ENCODE results near the gene ARHGEF3.

Gene ARHGEF3

GRCh38 chr3:56739036-56739435 lies 62.7 kb downstream of the ARHGEF3 start:
- H3K18ac ChIP-seq (ENCODE audit: low read length): no peak overlapping the region
- H4K8ac ChIP-seq (ENCODE audit: low read depth, low read length): no peak overlapping the region
- H3K4ac ChIP-seq (ENCODE audit: low read length): no peak overlapping the region
- H3K4me3 ChIP-seq (ENCODE audit: low read length in 2 of 2): no peak overlapping the region
- no peak overlapping the region for H3K4me2 ChIP-seq (ENCODE audit: insufficient read depth, low read length, poor library complexity, severe bottlenecking)
- no peak overlapping the region for H3K9ac ChIP-seq (ENCODE audit: low read depth, low read length, poor library complexity)
- no peak overlapping the region for H3K23ac ChIP-seq (ENCODE audit: low read depth, low read length, poor library complexity)
- no peaks in the 10 kb centered on the region for H3K4me1 ChIP-seq (ENCODE audit: control insufficient read depth in 2 of 2, insufficient read depth in 1 of 2, low read depth in 1 of 2, low read length in 2 of 2)
- no peak overlapping the region for H2BK15ac ChIP-seq (ENCODE audit: low read length)
- no peak overlapping the region for H4K91ac ChIP-seq (ENCODE audit: low read depth, low read length, poor library complexity)
- no peaks in the 10 kb centered on the region for H3K9me3 ChIP-seq (replicated peaks in 1 of 2; ENCODE audit: control insufficient read depth in 2 of 2, insufficient read depth in 1 of 2, low read depth in 1 of 2, low read length in 2 of 2)
- WGBS, 2 donors (ENCODE audit: extremely low coverage in 2 of 2, insufficient read length in 2 of 2, insufficient replicate concordance in 1 of 2): no CpG with 5 or more reads among the region's 6 CpGs
- H2BK5ac ChIP-seq (ENCODE audit: low read length): no peak overlapping the region
- no peaks in the 10 kb centered on the region for H3K79me1 ChIP-seq (ENCODE audit: low read depth, low read length)
- no peak overlapping the region for H2BK120ac ChIP-seq (ENCODE audit: low read depth, low read length)
- no peak overlapping the region for H2BK12ac ChIP-seq (ENCODE audit: low read length)
- H3K27ac ChIP-seq (replicated peaks; ENCODE audit: low read length): no peak overlapping the region
- no peaks in the 10 kb centered on the region for H3K27me3 ChIP-seq (ENCODE audit: control insufficient read depth in 3 of 3, insufficient read depth in 3 of 3, low read depth in 1 of 3, low read length in 3 of 3)
- no peak overlapping the region for H2AK5ac ChIP-seq (ENCODE audit: low read depth, low read length)
- H3K36me3 ChIP-seq (replicated peaks in 1 of 2; ENCODE audit: control insufficient read depth in 2 of 2, insufficient read depth in 2 of 2, low read length in 2 of 2): no peaks in the 10 kb centered on the region
- no peak overlapping the region for H3K14ac ChIP-seq (ENCODE audit: low read length)
- DNase-seq (ENCODE audit: low spot score): no peak
- H2AFZ ChIP-seq (ENCODE audit: low read length): no peak overlapping the region

GRCh38 chr3:56737006-56737405 lies 64.7 kb downstream of the ARHGEF3 start:
- no peak overlapping the region for H2BK120ac ChIP-seq (ENCODE audit: low read depth, low read length)
- no peak overlapping the region for H2BK15ac ChIP-seq (ENCODE audit: low read length)
- H3K4me3 ChIP-seq (ENCODE audit: low read length in 2 of 2): no peak overlapping the region
- no peak overlapping the region for H2AK5ac ChIP-seq (ENCODE audit: low read depth, low read length)
- H2AFZ ChIP-seq (ENCODE audit: low read length): no peak overlapping the region
- no peak overlapping the region for H3K18ac ChIP-seq (ENCODE audit: low read length)
- H2BK5ac ChIP-seq (ENCODE audit: low read length): no peak overlapping the region
- no peak overlapping the region for H3K23ac ChIP-seq (ENCODE audit: low read depth, low read length, poor library complexity)
- H3K9me3 ChIP-seq (replicated peaks in 1 of 2; ENCODE audit: control insufficient read depth in 2 of 2, insufficient read depth in 1 of 2, low read depth in 1 of 2, low read length in 2 of 2): no peaks in the 10 kb centered on the region
- H3K14ac ChIP-seq (ENCODE audit: low read length): no peak overlapping the region
- H3K79me1 ChIP-seq (ENCODE audit: low read depth, low read length): no peaks in the 10 kb centered on the region
- no peak for DNase-seq (ENCODE audit: low spot score)
- H4K8ac ChIP-seq (ENCODE audit: low read depth, low read length): no peak overlapping the region
- no peak overlapping the region for H3K4me2 ChIP-seq (ENCODE audit: insufficient read depth, low read length, poor library complexity, severe bottlenecking)
- H3K27me3 ChIP-seq (ENCODE audit: control insufficient read depth in 3 of 3, insufficient read depth in 3 of 3, low read depth in 1 of 3, low read length in 3 of 3): no peaks in the 10 kb centered on the region
- no peak overlapping the region for H3K9ac ChIP-seq (ENCODE audit: low read depth, low read length, poor library complexity)
- no peak overlapping the region for H3K27ac ChIP-seq (replicated peaks; ENCODE audit: low read length)
- WGBS, 2 donors (ENCODE audit: extremely low coverage in 2 of 2, insufficient read length in 2 of 2, insufficient replicate concordance in 1 of 2): no CpG with 5 or more reads among the region's 10 CpGs
- no peaks in the 10 kb centered on the region for H3K36me3 ChIP-seq (replicated peaks in 1 of 2; ENCODE audit: control insufficient read depth in 2 of 2, insufficient read depth in 2 of 2, low read length in 2 of 2)
- no peak overlapping the region for H2BK12ac ChIP-seq (ENCODE audit: low read length)
- H3K4ac ChIP-seq (ENCODE audit: low read length): no peak overlapping the region
- H3K4me1 ChIP-seq (ENCODE audit: control insufficient read depth in 2 of 2, insufficient read depth in 1 of 2, low read depth in 1 of 2, low read length in 2 of 2): no peaks in the 10 kb centered on the region
- no peak overlapping the region for H4K91ac ChIP-seq (ENCODE audit: low read depth, low read length, poor library complexity)

- H4K91ac ChIP-seq (ENCODE audit: low read depth, low read length, poor library complexity): no peak overlapping the region
- H3K4me3 ChIP-seq (ENCODE audit: low read length in 2 of 2): no peak overlapping the region
- no peaks in the 10 kb centered on the region for H3K4me1 ChIP-seq (ENCODE audit: control insufficient read depth in 2 of 2, insufficient read depth in 1 of 2, low read depth in 1 of 2, low read length in 2 of 2)
- H3K9me3 ChIP-seq (replicated peaks in 1 of 2; ENCODE audit: control insufficient read depth in 2 of 2, insufficient read depth in 1 of 2, low read depth in 1 of 2, low read length in 2 of 2): no peaks in the 10 kb centered on the region
- no peaks in the 10 kb centered on the region for H3K27me3 ChIP-seq (ENCODE audit: control insufficient read depth in 3 of 3, insufficient read depth in 3 of 3, low read depth in 1 of 3, low read length in 3 of 3)
- H3K9ac ChIP-seq (ENCODE audit: low read depth, low read length, poor library complexity): no peak overlapping the region
- H2BK12ac ChIP-seq (ENCODE audit: low read length): no peak overlapping the region
- no peak overlapping the region for H3K4me2 ChIP-seq (ENCODE audit: insufficient read depth, low read length, poor library complexity, severe bottlenecking)
- H3K36me3 ChIP-seq (replicated peaks in 1 of 2; ENCODE audit: control insufficient read depth in 2 of 2, insufficient read depth in 2 of 2, low read length in 2 of 2): no peaks in the 10 kb centered on the region
- no peak for DNase-seq (ENCODE audit: low spot score)
- peak overlapping the region; percentile 13 for H3K14ac ChIP-seq (ENCODE audit: low read length)
- H2BK15ac ChIP-seq (ENCODE audit: low read length): no peak overlapping the region
- no peaks in the 10 kb centered on the region for H3K79me1 ChIP-seq (ENCODE audit: low read depth, low read length)
- H4K8ac ChIP-seq (ENCODE audit: low read depth, low read length): no peak overlapping the region
- no peak overlapping the region for H2AFZ ChIP-seq (ENCODE audit: low read length)
- no peak overlapping the region for H2AK5ac ChIP-seq (ENCODE audit: low read depth, low read length)
- no peak overlapping the region for H3K27ac ChIP-seq (replicated peaks; ENCODE audit: low read length)
- no CpG with 5 or more reads among the region's 8 CpGs for WGBS, 2 donors (ENCODE audit: extremely low coverage in 2 of 2, insufficient read length in 2 of 2, insufficient replicate concordance in 1 of 2)
- no peak overlapping the region for H3K18ac ChIP-seq (ENCODE audit: low read length)
- no peak overlapping the region for H2BK5ac ChIP-seq (ENCODE audit: low read length)
- no peak overlapping the region for H3K4ac ChIP-seq (ENCODE audit: low read length)
- no peak overlapping the region for H2BK120ac ChIP-seq (ENCODE audit: low read depth, low read length)
- H3K23ac ChIP-seq (ENCODE audit: low read depth, low read length, poor library complexity): no peak overlapping the region
These were observed 69.6 kb downstream of the ARHGEF3 start for GRCh38 chr3:56732109-56732508.

GRCh38 chr3:56725175-56725574 lies 76.6 kb downstream of the ARHGEF3 start:
- no peak overlapping the region for H2AK5ac ChIP-seq (ENCODE audit: low read depth, low read length)
- no peak overlapping the region for H2BK15ac ChIP-seq (ENCODE audit: low read length)
- no peaks in the 10 kb centered on the region for H3K79me1 ChIP-seq (ENCODE audit: low read depth, low read length)
- no peak overlapping the region for H2BK120ac ChIP-seq (ENCODE audit: low read depth, low read length)
- H2BK12ac ChIP-seq (ENCODE audit: low read length): no peak overlapping the region
- no peaks in the 10 kb centered on the region for H3K9me3 ChIP-seq (replicated peaks in 1 of 2; ENCODE audit: control insufficient read depth in 2 of 2, insufficient read depth in 1 of 2, low read depth in 1 of 2, low read length in 2 of 2)
- no peaks in the 10 kb centered on the region for H3K36me3 ChIP-seq (replicated peaks in 1 of 2; ENCODE audit: control insufficient read depth in 2 of 2, insufficient read depth in 2 of 2, low read length in 2 of 2)
- H3K4me2 ChIP-seq (ENCODE audit: insufficient read depth, low read length, poor library complexity, severe bottlenecking): no peak overlapping the region
- peak overlapping the region; percentile 40 for H2AFZ ChIP-seq (ENCODE audit: low read length)
- no peak for DNase-seq (ENCODE audit: low spot score)
- H3K27me3 ChIP-seq (ENCODE audit: control insufficient read depth in 3 of 3, insufficient read depth in 3 of 3, low read depth in 1 of 3, low read length in 3 of 3): no peaks in the 10 kb centered on the region
- no peak overlapping the region for H3K9ac ChIP-seq (ENCODE audit: low read depth, low read length, poor library complexity)
- no peak overlapping the region for H3K18ac ChIP-seq (ENCODE audit: low read length)
- H3K14ac ChIP-seq (ENCODE audit: low read length): no peak overlapping the region
- H4K8ac ChIP-seq (ENCODE audit: low read depth, low read length): no peak overlapping the region
- no peak overlapping the region for H3K27ac ChIP-seq (replicated peaks; ENCODE audit: low read length)
- no peak overlapping the region for H3K4me3 ChIP-seq (ENCODE audit: low read length in 2 of 2)
- H4K91ac ChIP-seq (ENCODE audit: low read depth, low read length, poor library complexity): no peak overlapping the region
- H2BK5ac ChIP-seq (ENCODE audit: low read length): no peak overlapping the region
- no CpG with 5 or more reads among the region's 3 CpGs for WGBS, 2 donors (ENCODE audit: extremely low coverage in 2 of 2, insufficient read length in 2 of 2, insufficient replicate concordance in 1 of 2)
- H3K23ac ChIP-seq (ENCODE audit: low read depth, low read length, poor library complexity): no peak overlapping the region
- no peaks in the 10 kb centered on the region for H3K4me1 ChIP-seq (ENCODE audit: control insufficient read depth in 2 of 2, insufficient read depth in 1 of 2, low read depth in 1 of 2, low read length in 2 of 2)
- H3K4ac ChIP-seq (ENCODE audit: low read length): no peak overlapping the region

Data from neuronal stem cell (in vitro differentiated cells).